IMR-90 (cell line): Measurements from ENCODE around the gene CPNE4. TPM values are rescaled to one million over a fixed set of nuclear protein-coding genes. Genes with fewer than 3 reads are reported as not detected.

Experiments
- ATAC-seq: fragments of 200-7000 bp; cut with Tn5 transposase; 2 replicates; pipeline ENCODE4 v1.9.1; 2020; ENCODE audit warnings: low read depth, mild to moderate bottlenecking, moderate library complexity
- BruUV-seq: library from RNA; stranded (reverse); fragments of 400-500 nt; replicated peaks from 2 replicates; lab custom pipeline; 2021; lab: Mats Ljungman, UMichigan
- CTCF ChIA-PET: fragments of 300-600 bp; formaldehyde crosslinking; extraction: SDS; loops from one replicate; lab custom pipeline; 2021; ENCODE audit warnings: antibody characterized with exemption; lab: Yijun Ruan, JAX
- POLR2A ChIA-PET: fragments of 300-600 bp; sonication (Branson Sonifier 250); formaldehyde crosslinking; loops from one replicate; lab custom pipeline; 2022; ENCODE audit warnings: antibody characterized with exemption; ENCODE audit not compliant: unreplicated experiment; lab: Charles Lee
- DNase-seq: peaks from one replicate; pipeline ENCODE4 v3.0.0; 2013
- H2AFZ ChIP-seq: replicated peaks from 2 replicates; pipeline ENCODE3; 2013; ENCODE audit warnings: low read length, mild to moderate bottlenecking; ENCODE audit not compliant: poor library complexity
- H2AK5ac ChIP-seq: 2 replicates; pipeline ENCODE4 v1.6.1; 2013; ENCODE audit warnings: low read depth, low read length, inconsistent platforms
- H2AK9ac ChIP-seq: replicated peaks from 2 replicates; pipeline ENCODE3; 2013; ENCODE audit warnings: mild to moderate bottlenecking, low read depth, low read length, moderate library complexity; ENCODE audit not compliant: poor library complexity
- H2BK120ac ChIP-seq: 2 replicates; pipeline ENCODE4 v1.6.1; 2013; ENCODE audit warnings: low read depth, low read length, inconsistent platforms
- H2BK15ac ChIP-seq: 3 replicates; pipeline ENCODE4 v1.6.1; 2013; ENCODE audit warnings: low read depth, low read length, inconsistent platforms
- H2BK20ac ChIP-seq: 2 replicates; pipeline ENCODE4 v1.6.1; 2013; ENCODE audit warnings: low read depth, mild to moderate bottlenecking, inconsistent platforms, low read length, moderate library complexity
- H2BK5ac ChIP-seq: 2 replicates; pipeline ENCODE4 v1.6.1; 2013; ENCODE audit warnings: mild to moderate bottlenecking, low read depth, low read length, inconsistent platforms; ENCODE audit not compliant: poor library complexity, severe bottlenecking
- H3K14ac ChIP-seq: replicated peaks from 2 replicates; pipeline ENCODE4 v1.6.1; 2013; ENCODE audit warnings: low read depth, low read length, inconsistent platforms
- H3K18ac ChIP-seq: 2 replicates; pipeline ENCODE4 v1.6.1; 2013; ENCODE audit warnings: low read depth, low read length, control low read depth
- H3K23ac ChIP-seq: 2 replicates; pipeline ENCODE4 v1.6.1; 2013; ENCODE audit warnings: low read depth, low read length, inconsistent platforms
- H3K27ac ChIP-seq: 2 replicates; pipeline ENCODE4 v1.5.1; 2013; ENCODE audit warnings: mild to moderate bottlenecking, control low read depth, low read length; ENCODE audit not compliant: insufficient read depth
- H3K27me3 ChIP-seq: 2 replicates; pipeline ENCODE4 v1.6.1; 2013; ENCODE audit warnings: low read length; ENCODE audit not compliant: control insufficient read depth, insufficient read depth
- H3K36me3 ChIP-seq: 2 replicates; pipeline ENCODE4 v1.6.1; 2013; ENCODE audit warnings: low read length, mixed read lengths; ENCODE audit not compliant: control insufficient read depth, insufficient read depth
- H3K4ac ChIP-seq: 2 replicates; pipeline ENCODE4 v1.6.1; 2013; ENCODE audit warnings: low read depth, low read length, inconsistent platforms
- H3K4me1 ChIP-seq: 2 replicates; pipeline ENCODE4 v1.6.1; 2013; ENCODE audit warnings: low read length, mixed read lengths; ENCODE audit not compliant: control insufficient read depth, insufficient read depth
- H3K4me2 ChIP-seq: 2 replicates; pipeline ENCODE4 v1.6.1; 2013; ENCODE audit warnings: low read depth, mild to moderate bottlenecking, control low read depth, low read length, moderate library complexity
- H3K4me3 ChIP-seq: 2 replicates; pipeline ENCODE4 v1.5.1; 2013; ENCODE audit warnings: low read depth, mild to moderate bottlenecking, control low read depth, low read length, moderate library complexity; ENCODE audit not compliant: insufficient read depth
- H3K56ac ChIP-seq: 2 replicates; pipeline ENCODE4 v1.6.1; 2013; ENCODE audit warnings: low read length, inconsistent platforms; ENCODE audit not compliant: insufficient read depth; ENCODE audit errors: extremely low read depth
- H3K79me1 ChIP-seq, 2 experiments: 2 replicates each; pipeline ENCODE4 v1.6.1; 2013; ENCODE audit warnings: low read length in 2 of 2, inconsistent platforms in 1 of 2, low read depth in 1 of 2
- H3K9ac ChIP-seq: 2 replicates; pipeline ENCODE4 v1.6.1; 2013; ENCODE audit warnings: low read depth, low read length, control low read depth
- H3K9me1 ChIP-seq: 2 replicates; pipeline ENCODE4 v1.6.1; 2013; ENCODE audit warnings: low read length, inconsistent platforms; ENCODE audit not compliant: insufficient read depth
- H3K9me3 ChIP-seq: 2 replicates; pipeline ENCODE4 v1.6.1; 2013; ENCODE audit warnings: low read length; ENCODE audit not compliant: control insufficient read depth, insufficient read depth
- H4K20me1 ChIP-seq: 2 replicates; pipeline ENCODE4 v1.6.1; 2013; ENCODE audit warnings: low read length, inconsistent platforms; ENCODE audit not compliant: insufficient read depth
- H4K5ac ChIP-seq: 2 replicates; pipeline ENCODE4 v1.6.1; 2013; ENCODE audit warnings: mild to moderate bottlenecking, low read depth, low read length, control low read depth
- H4K8ac ChIP-seq, 2 experiments: 2 replicates each; pipeline ENCODE4 v1.6.1; 2013; ENCODE audit warnings: low read depth in 2 of 2, low read length in 2 of 2, control low read depth in 1 of 2, inconsistent platforms in 1 of 2
- H4K91ac ChIP-seq: 2 replicates; pipeline ENCODE4 v1.6.1; 2013; ENCODE audit warnings: low read depth, low read length, inconsistent platforms; ENCODE audit not compliant: insufficient read depth
- CHD1 ChIP-seq: IDR thresholded peaks from 2 replicates; pipeline ENCODE4 v1.6.1; 2012; ENCODE audit warnings: low read depth, low read length, improper control_type of control experiment
- FOS ChIP-seq: fragments of 150-350 bp; IDR thresholded peaks from 2 replicates; pipeline ENCODE4 v1.6.1; 2016; ENCODE audit warnings: low read depth, low read length
- MAFK ChIP-seq: IDR thresholded peaks from 2 replicates; pipeline ENCODE4 v1.6.1; 2012; ENCODE audit warnings: low read depth, low read length, improper control_type of control experiment
- MAZ ChIP-seq: IDR thresholded peaks from 2 replicates; pipeline ENCODE4 v1.6.1; 2012; ENCODE audit warnings: low read depth, mild to moderate bottlenecking, low read length, improper control_type of control experiment, moderate library complexity, borderline replicate concordance
- MXI1 ChIP-seq: IDR thresholded peaks from 2 replicates; pipeline ENCODE4 v1.6.1; 2012; ENCODE audit warnings: low read depth, mild to moderate bottlenecking, low read length, moderate library complexity, borderline replicate concordance
- NFE2L2 ChIP-seq: fragments of 150-350 bp; IDR thresholded peaks from 2 replicates; pipeline ENCODE4 v1.6.1; 2016; ENCODE audit warnings: low read depth, mild to moderate bottlenecking, low read length
- POLR2A ChIP-seq: IDR thresholded peaks from 2 replicates; pipeline ENCODE4 v1.6.1; 2012; ENCODE audit warnings: mild to moderate bottlenecking, low read depth, low read length
- RCOR1 ChIP-seq: IDR thresholded peaks from 2 replicates; pipeline ENCODE4 v1.6.1; 2012; ENCODE audit warnings: mild to moderate bottlenecking, low read length, improper control_type of control experiment; ENCODE audit not compliant: insufficient replicate concordance
- RFX5 ChIP-seq: IDR thresholded peaks from 2 replicates; pipeline ENCODE4 v1.8.0; 2012; ENCODE audit warnings: low read depth, mild to moderate bottlenecking, low read length, moderate library complexity
- SMC3 ChIP-seq: fragments of 150-350 bp; IDR thresholded peaks from 2 replicates; pipeline ENCODE4 v1.6.1; 2016; ENCODE audit warnings: low read depth, mild to moderate bottlenecking, antibody characterized with exemption, low read length, moderate library complexity
- USF2 ChIP-seq: fragments of 150-350 bp; IDR thresholded peaks from 2 replicates; pipeline ENCODE4 v1.6.1; 2017; ENCODE audit warnings: mild to moderate bottlenecking, antibody characterized with exemption, low read length, low read depth
- dilution Hi-C: fragments of 300-500 bp; cut with HindIII; formaldehyde crosslinking; loops from one replicate; pipeline ENCODE4 v1.14.3; 2018; ENCODE audit warnings: low sequenced_read_pairs; ENCODE audit not compliant: unreplicated experiment
- in situ Hi-C: fragments of 300-500 bp; cut with MboI; formaldehyde crosslinking; loops from 3 replicates; pipeline ENCODE4 v1.14.3; 2019; ENCODE audit warnings: low sequenced_read_pairs, inconsistent platforms, mixed read lengths
- intact Hi-C: fragments of 100-400 bp; cut with micrococcal nuclease; formaldehyde crosslinking; loops from 2 replicates; pipeline ENCODE4 v1.10.0; 2022
- polyA plus RNA-seq, 3 experiments: library from polyadenylated mRNA; depleted of rRNA; stranded (reverse); fragments of >200 nt; gene quantifications; 2 replicates each; pipeline ENCODE4 v1.2.3, GENCODE V29; 2012; ENCODE audit warnings: low replicate concordance in 1 of 3
- total RNA-seq: library from RNA; depleted of rRNA; stranded (reverse); fragments of >200 nt; gene quantifications from 2 replicates; pipeline ENCODE4 v1.2.3, GENCODE V29; 2012
- TF ChIP-seq, protein P1 (sequence below): conservative IDR thresholded peaks from 2 replicates; pipeline ENCODE4 v1.5.1; 2012; ENCODE audit warnings: mild to moderate bottlenecking, low read depth, low read length, improper control_type of control experiment
- TF ChIP-seq, protein P2 (sequence below): fragments of 150-350 bp; IDR thresholded peaks from 2 replicates; pipeline ENCODE4 v1.6.1; 2016; ENCODE audit warnings: low read depth, mild to moderate bottlenecking, low read length, moderate library complexity, borderline replicate concordance

The CPNE4 gene
- total and polyA plus RNA-seq, 2 of the 4 experiments (the other 2 are of a cell fraction) = not detected

DNA sequence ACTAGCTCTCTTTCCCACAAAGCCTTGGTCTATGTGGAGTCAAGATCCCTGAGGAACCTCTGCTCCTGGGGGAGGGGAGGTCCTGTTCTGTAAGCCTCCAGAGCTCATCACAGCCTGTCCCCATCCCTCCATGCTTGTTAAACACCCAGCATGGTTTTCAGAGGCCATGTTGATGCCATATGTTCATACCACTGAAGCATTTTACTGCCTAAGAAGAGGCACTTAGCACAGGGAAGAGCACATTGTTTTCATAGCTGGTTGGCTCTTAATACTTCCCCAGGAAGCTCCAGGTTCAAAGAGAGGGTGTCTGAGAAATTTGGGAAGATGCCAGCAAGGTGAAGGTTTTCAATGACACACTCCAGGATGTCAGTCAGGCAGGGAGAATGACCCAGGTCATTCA lies 25.6 kb downstream of the CPNE4 start:
- H4K8ac ChIP-seq = no peak overlapping the region
- H3K14ac ChIP-seq = no peak overlapping the region
- no peak overlapping the region for H3K18ac ChIP-seq
- H3K23ac ChIP-seq = no peak overlapping the region
- H3K9me1 ChIP-seq = no peaks in the 10 kb centered on the region
- ChIA-PET POLR2A (no interaction called here), CTCF (no interaction called here)
- no peaks in the 10 kb centered on the region for H3K27me3 ChIP-seq
- no peak overlapping the region for H2AK9ac ChIP-seq
- no peak overlapping the region for H3K4ac ChIP-seq
- intact Hi-C loops = no loop called here
- H3K79me1 ChIP-seq = no peaks in the 10 kb centered on the region
- H4K20me1 ChIP-seq = no peaks in the 10 kb centered on the region
- no peak overlapping the region for H2BK5ac ChIP-seq
- no peak overlapping the region for H4K91ac ChIP-seq
- no peaks in the 10 kb centered on the region for H3K36me3 ChIP-seq
- no TSS peak for BruUV-seq
- ATAC-seq (no peak), DNase-seq (no peak)
- H3K4me3 ChIP-seq = no peak overlapping the region
- no peaks in the 10 kb centered on the region for H3K4me1 ChIP-seq
- dilution Hi-C loops = loop anchor here (25.0 kb wide), 1 partner anchor 222 kb away; no protein-coding TSS in a partner anchor
- TF ChIP-seq MAFK = no peak
- TF ChIP-seq FOS = no peak
- no peak for TF ChIP-seq USF2
- no peak for TF ChIP-seq RFX5
- TF ChIP-seq, protein P1, sequence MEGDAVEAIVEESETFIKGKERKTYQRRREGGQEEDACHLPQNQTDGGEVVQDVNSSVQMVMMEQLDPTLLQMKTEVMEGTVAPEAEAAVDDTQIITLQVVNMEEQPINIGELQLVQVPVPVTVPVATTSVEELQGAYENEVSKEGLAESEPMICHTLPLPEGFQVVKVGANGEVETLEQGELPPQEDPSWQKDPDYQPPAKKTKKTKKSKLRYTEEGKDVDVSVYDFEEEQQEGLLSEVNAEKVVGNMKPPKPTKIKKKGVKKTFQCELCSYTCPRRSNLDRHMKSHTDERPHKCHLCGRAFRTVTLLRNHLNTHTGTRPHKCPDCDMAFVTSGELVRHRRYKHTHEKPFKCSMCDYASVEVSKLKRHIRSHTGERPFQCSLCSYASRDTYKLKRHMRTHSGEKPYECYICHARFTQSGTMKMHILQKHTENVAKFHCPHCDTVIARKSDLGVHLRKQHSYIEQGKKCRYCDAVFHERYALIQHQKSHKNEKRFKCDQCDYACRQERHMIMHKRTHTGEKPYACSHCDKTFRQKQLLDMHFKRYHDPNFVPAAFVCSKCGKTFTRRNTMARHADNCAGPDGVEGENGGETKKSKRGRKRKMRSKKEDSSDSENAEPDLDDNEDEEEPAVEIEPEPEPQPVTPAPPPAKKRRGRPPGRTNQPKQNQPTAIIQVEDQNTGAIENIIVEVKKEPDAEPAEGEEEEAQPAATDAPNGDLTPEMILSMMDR = no peak
- TF ChIP-seq MAZ = no peak
- TF ChIP-seq SMC3 = no peak
- TF ChIP-seq RCOR1 = no peak
- TF ChIP-seq MXI1 = no peak
- no peak for TF ChIP-seq POLR2A
- TF ChIP-seq NFE2L2 = no peak
- no peak for TF ChIP-seq CHD1
- TF ChIP-seq, protein P2, sequence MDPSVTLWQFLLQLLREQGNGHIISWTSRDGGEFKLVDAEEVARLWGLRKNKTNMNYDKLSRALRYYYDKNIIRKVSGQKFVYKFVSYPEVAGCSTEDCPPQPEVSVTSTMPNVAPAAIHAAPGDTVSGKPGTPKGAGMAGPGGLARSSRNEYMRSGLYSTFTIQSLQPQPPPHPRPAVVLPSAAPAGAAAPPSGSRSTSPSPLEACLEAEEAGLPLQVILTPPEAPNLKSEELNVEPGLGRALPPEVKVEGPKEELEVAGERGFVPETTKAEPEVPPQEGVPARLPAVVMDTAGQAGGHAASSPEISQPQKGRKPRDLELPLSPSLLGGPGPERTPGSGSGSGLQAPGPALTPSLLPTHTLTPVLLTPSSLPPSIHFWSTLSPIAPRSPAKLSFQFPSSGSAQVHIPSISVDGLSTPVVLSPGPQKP = no peak
- H2AK5ac ChIP-seq = no peak overlapping the region
- no peak overlapping the region for H3K56ac ChIP-seq
- H3K4me2 ChIP-seq = no peak overlapping the region
- H2AFZ ChIP-seq = no peak overlapping the region
- H3K27ac ChIP-seq = no peak overlapping the region
- in situ Hi-C loops = no loop called here
- H2BK15ac ChIP-seq = no peak overlapping the region
- no peak overlapping the region for H2BK120ac ChIP-seq
- no peaks in the 10 kb centered on the region for H3K9me3 ChIP-seq
- H4K5ac ChIP-seq = no peak overlapping the region
- no peak overlapping the region for H2BK20ac ChIP-seq
- no peak overlapping the region for H3K9ac ChIP-seq
